IMR-90 (cell line): ENCODE measurements around the gene SLC46A2. TPM values are rescaled to one million over a fixed set of nuclear protein-coding genes. Genes with fewer than 3 reads are reported as not detected.

ENCODE experiments used
- ATAC-seq: fragments of 200-7000 bp; cut with Tn5 transposase; 2 replicates; pipeline ENCODE4 v1.9.1; 2020; ENCODE audit warnings: low read depth, mild to moderate bottlenecking, moderate library complexity
- BruUV-seq: library from RNA; stranded (reverse); fragments of 400-500 nt; replicated peaks from 2 replicates; lab custom pipeline; 2021; lab: Mats Ljungman, UMichigan
- CTCF ChIA-PET: fragments of 300-600 bp; formaldehyde crosslinking; extraction: SDS; loops from one replicate; lab custom pipeline; 2021; ENCODE audit warnings: antibody characterized with exemption; lab: Yijun Ruan, JAX
- POLR2A ChIA-PET: fragments of 300-600 bp; sonication (Branson Sonifier 250); formaldehyde crosslinking; loops from one replicate; lab custom pipeline; 2022; ENCODE audit warnings: antibody characterized with exemption; ENCODE audit not compliant: unreplicated experiment; lab: Charles Lee
- DNase-seq: peaks from one replicate; pipeline ENCODE4 v3.0.0; 2013
- H2AFZ ChIP-seq: replicated peaks from 2 replicates; pipeline ENCODE3; 2013; ENCODE audit warnings: low read length, mild to moderate bottlenecking; ENCODE audit not compliant: poor library complexity
- H2AK5ac ChIP-seq: 2 replicates; pipeline ENCODE4 v1.6.1; 2013; ENCODE audit warnings: low read depth, low read length, inconsistent platforms
- H2AK9ac ChIP-seq: replicated peaks from 2 replicates; pipeline ENCODE3; 2013; ENCODE audit warnings: mild to moderate bottlenecking, low read depth, low read length, moderate library complexity; ENCODE audit not compliant: poor library complexity
- H2BK120ac ChIP-seq: 2 replicates; pipeline ENCODE4 v1.6.1; 2013; ENCODE audit warnings: low read depth, low read length, inconsistent platforms
- H2BK15ac ChIP-seq: 3 replicates; pipeline ENCODE4 v1.6.1; 2013; ENCODE audit warnings: low read depth, low read length, inconsistent platforms
- H2BK20ac ChIP-seq: 2 replicates; pipeline ENCODE4 v1.6.1; 2013; ENCODE audit warnings: low read depth, mild to moderate bottlenecking, inconsistent platforms, low read length, moderate library complexity
- H2BK5ac ChIP-seq: 2 replicates; pipeline ENCODE4 v1.6.1; 2013; ENCODE audit warnings: mild to moderate bottlenecking, low read depth, low read length, inconsistent platforms; ENCODE audit not compliant: poor library complexity, severe bottlenecking
- H3K14ac ChIP-seq: replicated peaks from 2 replicates; pipeline ENCODE4 v1.6.1; 2013; ENCODE audit warnings: low read depth, low read length, inconsistent platforms
- H3K18ac ChIP-seq: 2 replicates; pipeline ENCODE4 v1.6.1; 2013; ENCODE audit warnings: low read depth, low read length, control low read depth
- H3K23ac ChIP-seq: 2 replicates; pipeline ENCODE4 v1.6.1; 2013; ENCODE audit warnings: low read depth, low read length, inconsistent platforms
- H3K27ac ChIP-seq: 2 replicates; pipeline ENCODE4 v1.5.1; 2013; ENCODE audit warnings: mild to moderate bottlenecking, control low read depth, low read length; ENCODE audit not compliant: insufficient read depth
- H3K27me3 ChIP-seq: 2 replicates; pipeline ENCODE4 v1.6.1; 2013; ENCODE audit warnings: low read length; ENCODE audit not compliant: control insufficient read depth, insufficient read depth
- H3K36me3 ChIP-seq: 2 replicates; pipeline ENCODE4 v1.6.1; 2013; ENCODE audit warnings: low read length, mixed read lengths; ENCODE audit not compliant: control insufficient read depth, insufficient read depth
- H3K4ac ChIP-seq: 2 replicates; pipeline ENCODE4 v1.6.1; 2013; ENCODE audit warnings: low read depth, low read length, inconsistent platforms
- H3K4me1 ChIP-seq: 2 replicates; pipeline ENCODE4 v1.6.1; 2013; ENCODE audit warnings: low read length, mixed read lengths; ENCODE audit not compliant: control insufficient read depth, insufficient read depth
- H3K4me2 ChIP-seq: 2 replicates; pipeline ENCODE4 v1.6.1; 2013; ENCODE audit warnings: low read depth, mild to moderate bottlenecking, control low read depth, low read length, moderate library complexity
- H3K4me3 ChIP-seq: 2 replicates; pipeline ENCODE4 v1.5.1; 2013; ENCODE audit warnings: low read depth, mild to moderate bottlenecking, control low read depth, low read length, moderate library complexity; ENCODE audit not compliant: insufficient read depth
- H3K56ac ChIP-seq: 2 replicates; pipeline ENCODE4 v1.6.1; 2013; ENCODE audit warnings: low read length, inconsistent platforms; ENCODE audit not compliant: insufficient read depth; ENCODE audit errors: extremely low read depth
- H3K79me1 ChIP-seq, 2 experiments: 2 replicates each; pipeline ENCODE4 v1.6.1; 2013; ENCODE audit warnings: low read length in 2 of 2, inconsistent platforms in 1 of 2, low read depth in 1 of 2
- H3K9ac ChIP-seq: 2 replicates; pipeline ENCODE4 v1.6.1; 2013; ENCODE audit warnings: low read depth, low read length, control low read depth
- H3K9me1 ChIP-seq: 2 replicates; pipeline ENCODE4 v1.6.1; 2013; ENCODE audit warnings: low read length, inconsistent platforms; ENCODE audit not compliant: insufficient read depth
- H3K9me3 ChIP-seq: 2 replicates; pipeline ENCODE4 v1.6.1; 2013; ENCODE audit warnings: low read length; ENCODE audit not compliant: control insufficient read depth, insufficient read depth
- H4K20me1 ChIP-seq: 2 replicates; pipeline ENCODE4 v1.6.1; 2013; ENCODE audit warnings: low read length, inconsistent platforms; ENCODE audit not compliant: insufficient read depth
- H4K5ac ChIP-seq: 2 replicates; pipeline ENCODE4 v1.6.1; 2013; ENCODE audit warnings: mild to moderate bottlenecking, low read depth, low read length, control low read depth
- H4K8ac ChIP-seq, 2 experiments: 2 replicates each; pipeline ENCODE4 v1.6.1; 2013; ENCODE audit warnings: low read depth in 2 of 2, low read length in 2 of 2, control low read depth in 1 of 2, inconsistent platforms in 1 of 2
- H4K91ac ChIP-seq: 2 replicates; pipeline ENCODE4 v1.6.1; 2013; ENCODE audit warnings: low read depth, low read length, inconsistent platforms; ENCODE audit not compliant: insufficient read depth
- BHLHE40 ChIP-seq: fragments of 150-350 bp; IDR thresholded peaks from 2 replicates; pipeline ENCODE4 v1.6.1; 2016; ENCODE audit warnings: mild to moderate bottlenecking, low read depth, low read length
- CEBPB ChIP-seq: IDR thresholded peaks from 2 replicates; pipeline ENCODE4 v1.6.1; 2012; ENCODE audit warnings: low read depth, low read length, improper control_type of control experiment
- CHD1 ChIP-seq: IDR thresholded peaks from 2 replicates; pipeline ENCODE4 v1.6.1; 2012; ENCODE audit warnings: low read depth, low read length, improper control_type of control experiment
- CTCF ChIP-seq: conservative IDR thresholded peaks from 2 replicates; pipeline ENCODE4 v1.5.1; 2012; ENCODE audit warnings: mild to moderate bottlenecking, low read depth, low read length, improper control_type of control experiment
- ELK1 ChIP-seq: fragments of 150-350 bp; IDR thresholded peaks from 2 replicates; pipeline ENCODE4 v1.6.1; 2016; ENCODE audit warnings: low read depth, mild to moderate bottlenecking, low read length, moderate library complexity, borderline replicate concordance
- FOS ChIP-seq: fragments of 150-350 bp; IDR thresholded peaks from 2 replicates; pipeline ENCODE4 v1.6.1; 2016; ENCODE audit warnings: low read depth, low read length
- MAFK ChIP-seq: IDR thresholded peaks from 2 replicates; pipeline ENCODE4 v1.6.1; 2012; ENCODE audit warnings: low read depth, low read length, improper control_type of control experiment
- MAZ ChIP-seq: IDR thresholded peaks from 2 replicates; pipeline ENCODE4 v1.6.1; 2012; ENCODE audit warnings: low read depth, mild to moderate bottlenecking, low read length, improper control_type of control experiment, moderate library complexity, borderline replicate concordance
- MXI1 ChIP-seq: IDR thresholded peaks from 2 replicates; pipeline ENCODE4 v1.6.1; 2012; ENCODE audit warnings: low read depth, mild to moderate bottlenecking, low read length, moderate library complexity, borderline replicate concordance
- NFE2L2 ChIP-seq: fragments of 150-350 bp; IDR thresholded peaks from 2 replicates; pipeline ENCODE4 v1.6.1; 2016; ENCODE audit warnings: low read depth, mild to moderate bottlenecking, low read length
- POLR2A ChIP-seq: IDR thresholded peaks from 2 replicates; pipeline ENCODE4 v1.6.1; 2012; ENCODE audit warnings: mild to moderate bottlenecking, low read depth, low read length
- RAD21 ChIP-seq: IDR thresholded peaks from 2 replicates; pipeline ENCODE4 v1.6.1; 2012; ENCODE audit warnings: low read length, improper control_type of control experiment
- RCOR1 ChIP-seq: IDR thresholded peaks from 2 replicates; pipeline ENCODE4 v1.6.1; 2012; ENCODE audit warnings: mild to moderate bottlenecking, low read length, improper control_type of control experiment; ENCODE audit not compliant: insufficient replicate concordance
- RFX5 ChIP-seq: IDR thresholded peaks from 2 replicates; pipeline ENCODE4 v1.8.0; 2012; ENCODE audit warnings: low read depth, mild to moderate bottlenecking, low read length, moderate library complexity
- SMC3 ChIP-seq: fragments of 150-350 bp; IDR thresholded peaks from 2 replicates; pipeline ENCODE4 v1.6.1; 2016; ENCODE audit warnings: low read depth, mild to moderate bottlenecking, antibody characterized with exemption, low read length, moderate library complexity
- USF2 ChIP-seq: fragments of 150-350 bp; IDR thresholded peaks from 2 replicates; pipeline ENCODE4 v1.6.1; 2017; ENCODE audit warnings: mild to moderate bottlenecking, antibody characterized with exemption, low read length, low read depth
- WGBS, 2 experiments: methylation state at CpG; one replicate each; pipeline versions ENCODE4 v1.1.5 to v1.1.7; 2013; ENCODE audit warnings: missing lambda C conversion rate in 2 of 2; ENCODE audit not compliant: insufficient read length in 1 of 2; ENCODE audit errors: extremely low coverage in 2 of 2; 5-methylcytosine and 5-hydroxymethylcytosine counted together
- dilution Hi-C: fragments of 300-500 bp; cut with HindIII; formaldehyde crosslinking; loops from one replicate; pipeline ENCODE4 v1.14.3; 2018; ENCODE audit warnings: low sequenced_read_pairs; ENCODE audit not compliant: unreplicated experiment
- in situ Hi-C: fragments of 300-500 bp; cut with MboI; formaldehyde crosslinking; loops from 3 replicates; pipeline ENCODE4 v1.14.3; 2019; ENCODE audit warnings: low sequenced_read_pairs, inconsistent platforms, mixed read lengths
- intact Hi-C: fragments of 100-400 bp; cut with micrococcal nuclease; formaldehyde crosslinking; loops from 2 replicates; pipeline ENCODE4 v1.10.0; 2022
- polyA plus RNA-seq, 3 experiments: library from polyadenylated mRNA; depleted of rRNA; stranded (reverse); fragments of >200 nt; gene quantifications; 2 replicates each; pipeline ENCODE4 v1.2.3, GENCODE V29; 2012; ENCODE audit warnings: low replicate concordance in 1 of 3
- total RNA-seq: library from RNA; depleted of rRNA; stranded (reverse); fragments of >200 nt; gene quantifications from 2 replicates; pipeline ENCODE4 v1.2.3, GENCODE V29; 2012

SLC46A2 gene
- total and polyA plus RNA-seq, 2 of the 4 experiments (the other 2 are of a cell fraction), result not detected

- no peak overlapping the region for H4K8ac ChIP-seq
- H3K23ac ChIP-seq, result no peak overlapping the region
- 0 out of 4 replicates have a peak, but pooled peaks cover 3 to 5% of the 10 kb centered on the region in 2 experiments for H3K79me1 ChIP-seq
- WGBS, 2 experiments, result 100% methylated on average over 1 of the region's 5 CpGs; no CpG with 5 or more reads in 1 of the 2 experiments
- no peaks in the 10 kb centered on the region for H4K20me1 ChIP-seq
- H2AFZ ChIP-seq, result no peak overlapping the region
- POLR2A ChIA-PET, result no interaction called here
- H3K18ac ChIP-seq, result no peak overlapping the region
- intact Hi-C loops, result no loop called here
- no peak overlapping the region for H2AK5ac ChIP-seq
- H3K27me3 ChIP-seq, result no peaks in the 10 kb centered on the region
- no peak overlapping the region for H2AK9ac ChIP-seq
- no peak overlapping the region for H4K5ac ChIP-seq
- H3K4me1 ChIP-seq, result peaks cover 6% of the 10 kb centered on the region
- no peak overlapping the region for H3K4me3 ChIP-seq
- peaks cover 7% of the 10 kb centered on the region for H3K36me3 ChIP-seq
- no peak for DNase-seq
- H3K4ac ChIP-seq, result no peak overlapping the region
- no peak overlapping the region for H4K91ac ChIP-seq
- ATAC-seq, result no peak
- BruUV-seq, result no TSS peak
- no peak overlapping the region for H2BK120ac ChIP-seq
- H2BK15ac ChIP-seq, result no peak overlapping the region
- CTCF ChIA-PET, result no interaction called here
- TF ChIP-seq BHLHE40 (no peak), RAD21 (no peak), MAZ (no peak), RFX5 (no peak), POLR2A (no peak), CEBPB (no peak), CHD1 (no peak), USF2 (no peak), NFE2L2 (no peak), MAFK (no peak), SMC3 (no peak), FOS (no peak), MXI1 (no peak), CTCF (no peak), ELK1 (no peak), RCOR1 (no peak)
- in situ Hi-C loops, result no loop called here
- H2BK5ac ChIP-seq, result no peak overlapping the region
- no peak overlapping the region for H3K4me2 ChIP-seq
- H3K14ac ChIP-seq, result no peak overlapping the region
- H3K56ac ChIP-seq, result no peak overlapping the region
- no peak overlapping the region for H3K27ac ChIP-seq
- peaks cover 11% of the 10 kb centered on the region for H3K9me1 ChIP-seq
- no peaks in the 10 kb centered on the region for H3K9me3 ChIP-seq
- H2BK20ac ChIP-seq, result no peak overlapping the region
- dilution Hi-C loops, result no loop called here
- no peak overlapping the region for H3K9ac ChIP-seq
Observed at GRCh38 chr9:112869917-112870316, 20.8 kb downstream of the SLC46A2 start.
